Ectodermal cell (in vitro differentiated cells): ENCODE measurements around the gene SMARCAL1. TPM values are rescaled to one million over a fixed set of nuclear protein-coding genes. Genes with fewer than 3 reads are reported as not detected.

Experiments
- H3K27ac ChIP-seq: 2 replicates; pipeline ENCODE4 v1.7.0; 2013; ENCODE audit warnings: mild to moderate bottlenecking, low read depth, low read length; ENCODE audit not compliant: insufficient read depth, poor library complexity, severe bottlenecking
- H3K27me3 ChIP-seq: 2 replicates; pipeline ENCODE4 v1.7.0; 2013; ENCODE audit warnings: mild to moderate bottlenecking, low read length; ENCODE audit not compliant: insufficient read depth, control insufficient read depth, poor library complexity, severe bottlenecking
- H3K36me3 ChIP-seq: one replicate; pipeline ENCODE4 v1.7.0; 2013; ENCODE audit warnings: low read length; ENCODE audit not compliant: control insufficient read depth, insufficient read depth
- H3K4me1 ChIP-seq: one replicate; pipeline ENCODE4 v1.7.0; 2013; ENCODE audit warnings: low read length; ENCODE audit not compliant: control insufficient read depth, insufficient read depth
- H3K4me3 ChIP-seq: 2 replicates; pipeline ENCODE4 v1.7.0; 2013; ENCODE audit warnings: low read depth, low read length, control low read depth; ENCODE audit not compliant: insufficient read depth
- H3K9me3 ChIP-seq: 2 replicates; pipeline ENCODE4 v1.7.0; 2013; ENCODE audit warnings: mild to moderate bottlenecking, low read length, moderate library complexity; ENCODE audit not compliant: control insufficient read depth
- WGBS, 2 experiments: methylation state at CpG; one replicate each; pipeline ENCODE4 v1.1.7; 2013; ENCODE audit warnings: missing lambda C conversion rate in 2 of 2; 5-methylcytosine and 5-hydroxymethylcytosine counted together
- polyA plus RNA-seq, 4 experiments: library from polyadenylated mRNA; stranded (reverse); fragments of 50-300 nt; gene quantifications; one replicate each; pipeline ENCODE4 v1.2.3, GENCODE V29; 2013

SMARCAL1 gene
- polyA plus RNA-seq (2013, experiment 1 of 4) = 37.8 TPM
- polyA plus RNA-seq (2013, experiment 2 of 4) = 29.9 TPM
- 29.6 TPM for polyA plus RNA-seq (2013, experiment 3 of 4)
- polyA plus RNA-seq (2013, experiment 4 of 4) = 29.3 TPM

GRCh38 chr2:216412022-216412999 lies at the start of gene SMARCAL1:
Gene SMARCAL1, plus strand, starts transcription at chr2:216412484. Its CDS starts 2,221 bp downstream, at chr2:216414705.
- WGBS, 2 experiments = 7 to 8% methylated on average over 56 of the region's 56 CpGs
- Histone ChIP-seq H3K4me3 (peak within 1 kb of the TSS; percentile 75), H3K36me3 (no peaks in the 10 kb centered on the region), H3K27me3 (no peaks in the 10 kb centered on the region), H3K4me1 (peaks cover 5% of the 10 kb centered on the region), H3K27ac (no peak within 1 kb of the TSS), H3K9me3 (no peaks in the 10 kb centered on the region)

GRCh38 chr2:216362730-216363129 lies 49.6 kb upstream of the SMARCAL1 start:
- WGBS, 2 experiments = 62 to 77% methylated on average over 2 of the region's 2 CpGs
- no peaks in the 10 kb centered on the region for H3K9me3 ChIP-seq
- peaks cover 4% of the 10 kb centered on the region for H3K4me1 ChIP-seq
- H3K27ac ChIP-seq = no peak overlapping the region
- H3K36me3 ChIP-seq = no peaks in the 10 kb centered on the region
- no peaks in the 10 kb centered on the region for H3K27me3 ChIP-seq
- H3K4me3 ChIP-seq = no peak overlapping the region

- Histone ChIP-seq H3K9me3 (no peaks in the 10 kb centered on the region), H3K4me3 (no peak overlapping the region), H3K27me3 (no peaks in the 10 kb centered on the region), H3K36me3 (no peaks in the 10 kb centered on the region), H3K4me1 (peaks cover 4% of the 10 kb centered on the region), H3K27ac (no peak overlapping the region)
- 82 to 91% methylated on average over 1 to 3 of the region's 3 CpGs for WGBS, 2 experiments
These were observed 49.1 kb upstream of the SMARCAL1 start for GRCh38 chr2:216363221-216363620.

DNA sequence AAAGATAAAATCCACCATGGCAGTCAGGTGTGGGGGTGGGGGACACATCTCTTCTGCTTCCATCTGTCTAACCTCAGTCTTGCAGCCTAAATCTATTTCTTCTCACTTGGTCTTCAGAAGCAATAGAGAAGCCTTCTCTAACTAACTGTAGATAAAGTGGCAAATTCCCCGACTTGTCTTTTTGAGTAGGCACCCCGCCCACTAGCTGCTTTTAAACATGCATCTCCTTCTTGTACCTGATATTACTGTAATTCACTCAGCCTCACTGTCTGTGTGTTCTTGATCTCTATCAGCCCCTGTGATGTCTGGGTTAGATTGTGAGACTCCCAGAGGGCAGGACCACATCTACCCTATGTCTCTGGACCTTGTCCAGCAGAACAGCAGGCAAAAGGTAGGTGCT lies 46.8 kb upstream of the SMARCAL1 start:
- Histone ChIP-seq H3K27me3 (peaks cover 12% of the 10 kb centered on the region), H3K9me3 (no peaks in the 10 kb centered on the region), H3K4me1 (peaks cover 4% of the 10 kb centered on the region), H3K4me3 (no peak overlapping the region), H3K36me3 (no peaks in the 10 kb centered on the region), H3K27ac (no peak overlapping the region)
- 97 to 98% methylated on average over 2 of the region's 2 CpGs for WGBS, 2 experiments

GRCh38 chr2:216366777-216367471 lies 45.4 kb upstream of the SMARCAL1 start:
- 81 to 84% methylated on average over 5 of the region's 5 CpGs for WGBS, 2 experiments

GRCh38 chr2:216369821-216370220 lies 42.5 kb upstream of the SMARCAL1 start:
- no peaks in the 10 kb centered on the region for H3K36me3 ChIP-seq
- H3K27me3 ChIP-seq = peaks cover 42% of the 10 kb centered on the region
- no peaks in the 10 kb centered on the region for H3K9me3 ChIP-seq
- H3K4me1 ChIP-seq = peaks cover 13% of the 10 kb centered on the region
- no peak overlapping the region for H3K4me3 ChIP-seq
- WGBS, 2 experiments = 92 to 93% methylated on average over 18 of the region's 18 CpGs
- H3K27ac ChIP-seq = no peak overlapping the region

More at GRCh38 chr2:216366777-216367471, 45.4 kb upstream of the SMARCAL1 start:
- no peaks in the 10 kb centered on the region for H3K9me3 ChIP-seq
- no peaks in the 10 kb centered on the region for H3K36me3 ChIP-seq
- no peak overlapping the region for H3K4me3 ChIP-seq
- H3K27ac ChIP-seq = no peak overlapping the region
- peaks cover 12% of the 10 kb centered on the region for H3K4me1 ChIP-seq
- peaks cover 26% of the 10 kb centered on the region for H3K27me3 ChIP-seq

- WGBS, 2 experiments = 0% methylated on average over 53 of the region's 53 CpGs
These were observed 41.1 kb upstream of the SMARCAL1 start for GRCh38 chr2:216370961-216371712.

GRCh38 chr2:216371721-216372702 lies 40.3 kb upstream of the SMARCAL1 start, which contains the start of gene MARCHF4:
Gene MARCHF4, minus strand, starts transcription at chr2:216372483. Its CDS starts 2,223 bp downstream, at chr2:216370260.
- 0 to 1% methylated on average over 54 to 60 of the region's 60 CpGs for WGBS, 2 experiments
- peaks cover 42% of the 10 kb centered on the region for H3K27me3 ChIP-seq
- H3K36me3 ChIP-seq = no peaks in the 10 kb centered on the region
- H3K4me3 ChIP-seq = peak within 1 kb of the TSS; percentile 43
- H3K4me1 ChIP-seq = peaks cover 13% of the 10 kb centered on the region
- no peaks in the 10 kb centered on the region for H3K9me3 ChIP-seq
- no peak within 1 kb of the TSS for H3K27ac ChIP-seq

More at GRCh38 chr2:216370961-216371712, 41.1 kb upstream of the SMARCAL1 start:
- peaks cover 13% of the 10 kb centered on the region for H3K4me1 ChIP-seq
- peaks cover 42% of the 10 kb centered on the region for H3K27me3 ChIP-seq
- no peaks in the 10 kb centered on the region for H3K9me3 ChIP-seq
- H3K4me3 ChIP-seq = peak overlapping the region; percentile 43
- H3K27ac ChIP-seq = no peak overlapping the region
- H3K36me3 ChIP-seq = no peaks in the 10 kb centered on the region
